T-cell (primary cell): ENCODE results near the gene FTCD. TPM values are rescaled to one million over a fixed set of nuclear protein-coding genes. Genes with fewer than 3 reads are reported as not detected.

ENCODE experiments used
- ATAC-seq, 4 experiments: fragments of 200-7000 bp in 3 of 4; fragments of 150-1000 bp in 1 of 4; cut with Tn5 transposase; replicated peaks in 1 of 4; 1 replicate in 3 of 4; 2 replicates in 1 of 4; pipeline ENCODE4 v1.10.0; 2021; ENCODE audit warnings: moderate library complexity in 3 of 4, mild to moderate bottlenecking in 2 of 4, moderate number of reproducible peaks in 1 of 4
- CTCF ChIA-PET, 2 donors: fragments of 300-600 bp; sonication (Branson Sonifier 250); formaldehyde crosslinking; loops; one replicate each; lab custom pipeline; 2022; ENCODE audit warnings: antibody characterized with exemption in 2 of 2; lab: Charles Lee
- POLR2A ChIA-PET, 2 donors: fragments of 300-600 bp; sonication (Branson Sonifier 250); formaldehyde crosslinking; loops; one replicate each; lab custom pipeline; 2022; ENCODE audit warnings: antibody characterized with exemption in 2 of 2; lab: Charles Lee
- DNase-seq, 35 experiments: peaks; one replicate each; pipeline versions ENCODE4 v3.0.0 to v3.0.0-alpha.2; 2013 to 2023
- H3K27ac ChIP-seq: one replicate; pipeline ENCODE4 v1.5.1; 2013; ENCODE audit warnings: low read length
- H3K27me3 ChIP-seq, 2 experiments: replicated peaks in 1 of 2; 1 replicate in 1 of 2; 2 replicates in 1 of 2; pipeline versions ENCODE4 v1.6.1 to v1.7.0; 2013; ENCODE audit warnings: low read length in 1 of 2, mixed read lengths in 1 of 2; ENCODE audit not compliant: control insufficient read depth in 2 of 2, insufficient read depth in 2 of 2; ENCODE audit errors: extremely low read depth in 1 of 2
- H3K36me3 ChIP-seq, 2 donors: 1 replicate in 1 of 2; 2 replicates in 1 of 2; pipeline versions ENCODE4 v1.6.1 to v1.7.0; 2013; ENCODE audit warnings: low read length in 1 of 2; ENCODE audit not compliant: control insufficient read depth in 2 of 2, insufficient read depth in 1 of 2; ENCODE audit errors: extremely low read depth in 1 of 2
- H3K4me1 ChIP-seq, 2 experiments: 1 replicate in 1 of 2; 2 replicates in 1 of 2; pipeline versions ENCODE4 v1.6.1 to v1.7.0; 2013; ENCODE audit warnings: low read length in 2 of 2, mixed read lengths in 1 of 2; ENCODE audit not compliant: insufficient read depth in 2 of 2, control insufficient read depth in 1 of 2; ENCODE audit errors: extremely low read depth in 1 of 2
- H3K4me3 ChIP-seq, 2 donors: 1 replicate in 1 of 2; 2 replicates in 1 of 2; pipeline versions ENCODE4 v1.5.1 to v1.7.0; 2013; ENCODE audit warnings: mild to moderate bottlenecking in 2 of 2, low read length in 1 of 2, moderate library complexity in 1 of 2; ENCODE audit not compliant: control insufficient read depth in 1 of 2; ENCODE audit errors: extremely low read depth in 1 of 2
- H3K9me3 ChIP-seq: 2 replicates; pipeline ENCODE4 v1.7.0; 2013
- H3K27ac Mint-ChIP-seq, 2 donors: one replicate each; pipeline ENCODE4 v1.8.0; 2020 to 2021; ENCODE audit warnings: mild to moderate bottlenecking in 2 of 2, mixed read lengths in 2 of 2
- H3K27me3 Mint-ChIP-seq, 2 donors: one replicate each; pipeline ENCODE4 v1.8.0; 2021 to 2022; ENCODE audit warnings: mixed read lengths in 2 of 2
- H3K36me3 Mint-ChIP-seq: one replicate; pipeline ENCODE4 v1.8.0; 2021; ENCODE audit warnings: mixed read lengths
- H3K4me1 Mint-ChIP-seq, 3 donors: one replicate each; pipeline ENCODE4 v1.8.0; 2020 to 2022; ENCODE audit warnings: mixed read lengths in 3 of 3, mild to moderate bottlenecking in 1 of 3
- H3K4me3 Mint-ChIP-seq, 3 donors: one replicate each; pipeline ENCODE4 v1.8.0; 2020 to 2022; ENCODE audit warnings: mild to moderate bottlenecking in 3 of 3, mixed read lengths in 3 of 3, moderate library complexity in 3 of 3
- H3K9me3 Mint-ChIP-seq, 3 donors: one replicate each; pipeline ENCODE4 v1.8.0; 2020 to 2022; ENCODE audit warnings: mixed read lengths in 3 of 3
- WGBS: methylation state at CpG from one replicate; pipeline ENCODE4 v1.1.5; 2013; ENCODE audit warnings: missing lambda C conversion rate; ENCODE audit not compliant: insufficient coverage; 5-methylcytosine and 5-hydroxymethylcytosine counted together
- total RNA-seq, 35 experiments: library from RNA in 6 of 35; stranded (reverse) in 6 of 35; fragments of 120-200 nt in 1 of 35; gene quantifications; one replicate each; pipeline versions ENCODE4 v1.2.1 to v1.2.4 and lab custom pipeline; 2013 to 2026

The FTCD gene
- total RNA-seq, 5 donors from 2014 or later (not counting 1 experiment from before 2014, with no cell fraction given): 0.95 to 6.1 (median 2.5) TPM; not detected in 1

GRCh38 chr21:46125846-46126301 is 29.5 kb downstream of the FTCD start:
- H3K27me3 ChIP-seq: no peaks in the 10 kb centered on the region
- no peak overlapping the region for H3K27ac Mint-ChIP-seq
- 87% methylated on average over 36 of the region's 47 CpGs for WGBS
- H3K36me3 Mint-ChIP-seq: no peaks in the 10 kb centered on the region
- ChIA-PET POLR2A (no interaction called here), CTCF (no interaction called here)
- H3K36me3 ChIP-seq: peaks cover 0 to 5% of the 10 kb centered on the region in 2 donors
- H3K4me3 ChIP-seq: no peak overlapping the region
- H3K4me3 Mint-ChIP-seq: no peak overlapping the region
- H3K27ac ChIP-seq: no peak overlapping the region
- ATAC-seq (no peak), DNase-seq (peak in 2 of 35 experiments; percentile 1 to 2)
- H3K9me3 ChIP-seq: no peaks in the 10 kb centered on the region
- no peaks in the 10 kb centered on the region for H3K9me3 Mint-ChIP-seq
- no peaks in the 10 kb centered on the region for H3K27me3 Mint-ChIP-seq
- H3K4me1 ChIP-seq: no peaks in the 10 kb centered on the region
- no peaks in the 10 kb centered on the region for H3K4me1 Mint-ChIP-seq

- Histone ChIP-seq H3K27ac (no peak overlapping the region), H3K4me1 (no peaks in the 10 kb centered on the region), H3K36me3 (peaks cover 0 to 5% of the 10 kb centered on the region in 2 donors), H3K9me3 (no peaks in the 10 kb centered on the region), H3K4me3 (no peak overlapping the region), H3K27me3 (no peaks in the 10 kb centered on the region)
- Mint-ChIP-seq H3K4me1 (no peaks in the 10 kb centered on the region), H3K4me3 (no peak overlapping the region), H3K27ac (no peak overlapping the region), H3K36me3 (no peaks in the 10 kb centered on the region), H3K9me3 (no peaks in the 10 kb centered on the region), H3K27me3 (no peaks in the 10 kb centered on the region)
- no peak for ATAC-seq
- DNase-seq: peak in 2 of 35 experiments; percentile 1 to 2
- WGBS: 92% methylated on average over 48 of the region's 49 CpGs
- ChIA-PET POLR2A (no interaction called here), CTCF (no interaction called here)
These were observed 30.2 kb downstream of the FTCD start for GRCh38 chr21:46124926-46125845.

- Histone ChIP-seq H3K4me3 (no peak overlapping the region), H3K27me3 (peaks cover 0 to 3% of the 10 kb centered on the region in 2 experiments), H3K36me3 (peaks cover 2 to 5% of the 10 kb centered on the region in 2 donors), H3K9me3 (no peaks in the 10 kb centered on the region), H3K27ac (no peak overlapping the region), H3K4me1 (no peaks in the 10 kb centered on the region)
- H3K27me3 Mint-ChIP-seq: no peaks in the 10 kb centered on the region
- peak in 2 of 35 experiments; percentile 0 to 2 for DNase-seq
- ChIA-PET CTCF (no interaction called here), POLR2A (no interaction called here)
- no peaks in the 10 kb centered on the region for H3K9me3 Mint-ChIP-seq
- H3K4me3 Mint-ChIP-seq: no peak overlapping the region
- no peaks in the 10 kb centered on the region for H3K4me1 Mint-ChIP-seq
- no peak overlapping the region for H3K27ac Mint-ChIP-seq
- 78% methylated on average over 8 of the region's 16 CpGs for WGBS
- no peaks in the 10 kb centered on the region for H3K36me3 Mint-ChIP-seq
- ATAC-seq: no peak
These were observed 31.1 kb downstream of the FTCD start for GRCh38 chr21:46124083-46124925.

GRCh38 chr21:46122758-46123683 is 32.4 kb downstream of the FTCD start:
- Histone ChIP-seq H3K4me1 (no peaks in the 10 kb centered on the region), H3K9me3 (no peaks in the 10 kb centered on the region), H3K4me3 (no peak overlapping the region), H3K27ac (no peak overlapping the region), H3K27me3 (peaks cover 0 to 3% of the 10 kb centered on the region in 2 experiments), H3K36me3 (peaks cover 2 to 5% of the 10 kb centered on the region in 2 donors)
- no peaks in the 10 kb centered on the region for H3K9me3 Mint-ChIP-seq
- no peak overlapping the region for H3K27ac Mint-ChIP-seq
- 86% methylated on average over 6 of the region's 12 CpGs for WGBS
- no peaks in the 10 kb centered on the region for H3K36me3 Mint-ChIP-seq
- ChIA-PET CTCF (no interaction called here), POLR2A (no interaction called here)
- ATAC-seq (no peak), DNase-seq (peak in 1 of 35 experiments; percentile 1)
- H3K4me3 Mint-ChIP-seq: no peak overlapping the region
- no peaks in the 10 kb centered on the region for H3K27me3 Mint-ChIP-seq
- H3K4me1 Mint-ChIP-seq: no peaks in the 10 kb centered on the region

GRCh38 chr21:46122237-46122671 is 33.1 kb downstream of the FTCD start:
- Mint-ChIP-seq H3K4me3 (no peak overlapping the region), H3K27ac (no peak overlapping the region), H3K27me3 (no peaks in the 10 kb centered on the region), H3K36me3 (no peaks in the 10 kb centered on the region), H3K4me1 (no peaks in the 10 kb centered on the region), H3K9me3 (no peaks in the 10 kb centered on the region)
- peaks cover 2 to 5% of the 10 kb centered on the region in 2 donors for H3K36me3 ChIP-seq
- peak in 1 of 35 experiments; percentile 0 for DNase-seq
- H3K27ac ChIP-seq: no peak overlapping the region
- ATAC-seq: no peak
- 72% methylated on average over 8 of the region's 12 CpGs for WGBS
- CTCF ChIA-PET: no interaction called here
- H3K9me3 ChIP-seq: no peaks in the 10 kb centered on the region
- POLR2A ChIA-PET: no interaction called here
- no peak overlapping the region for H3K4me3 ChIP-seq
- no peaks in the 10 kb centered on the region for H3K4me1 ChIP-seq
- H3K27me3 ChIP-seq: peaks cover 0 to 3% of the 10 kb centered on the region in 2 experiments
